HG02870 (cell line): ENCODE data around the gene ADARB2.

ENCODE experiments used
- ATAC-seq: cut with Tn5 transposase; IDR thresholded peaks from one replicate; pipeline ENCODE4 v1.9.1; 2021; ENCODE audit warnings: mild to moderate bottlenecking, moderate library complexity; ENCODE audit not compliant: unreplicated experiment

The ADARB2 gene

GRCh38 chr10:1643908-1644179, 93.5 kb downstream of the ADARB2 start:
- no peak for ATAC-seq

DNA sequence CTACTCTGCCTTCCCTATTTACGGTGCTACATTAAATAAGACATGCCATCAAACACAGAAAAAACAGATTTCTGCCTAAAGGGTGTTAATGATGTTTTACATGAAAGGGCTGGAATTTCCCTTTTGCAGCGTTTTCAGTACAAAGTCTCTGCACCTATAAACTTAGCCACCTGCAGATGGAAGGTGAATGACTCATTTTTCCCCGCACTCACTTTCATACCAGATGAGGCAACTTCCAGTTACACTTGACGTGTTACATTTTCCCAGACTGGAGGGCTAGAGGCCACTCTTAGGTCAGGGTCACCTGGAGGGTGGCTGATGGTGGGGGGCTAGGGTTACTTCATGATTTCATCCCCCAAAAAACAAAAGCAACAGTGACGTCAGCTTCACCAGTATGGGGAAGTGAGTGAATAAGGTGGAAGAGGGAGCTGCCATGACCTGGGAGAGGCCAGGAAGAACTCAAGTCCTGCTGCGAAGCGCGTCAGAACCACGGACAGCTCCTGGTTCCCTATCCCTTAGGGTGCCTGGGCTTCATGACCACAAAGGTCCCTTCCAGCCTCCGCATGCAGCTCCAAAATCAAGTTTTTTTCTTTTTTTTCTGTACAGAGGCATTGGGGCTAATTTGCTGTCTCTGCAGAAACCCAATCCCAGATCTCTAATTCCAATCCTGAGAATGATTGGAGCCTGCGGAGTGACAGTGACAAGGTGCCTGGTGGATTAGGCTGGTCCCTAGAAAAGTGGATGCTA, 94.0 kb downstream of the ADARB2 start:
- peak; percentile 79 for ATAC-seq

- ATAC-seq = no peak
Observed at GRCh38 chr10:1642600-1643160, 94.6 kb downstream of the ADARB2 start.

DNA sequence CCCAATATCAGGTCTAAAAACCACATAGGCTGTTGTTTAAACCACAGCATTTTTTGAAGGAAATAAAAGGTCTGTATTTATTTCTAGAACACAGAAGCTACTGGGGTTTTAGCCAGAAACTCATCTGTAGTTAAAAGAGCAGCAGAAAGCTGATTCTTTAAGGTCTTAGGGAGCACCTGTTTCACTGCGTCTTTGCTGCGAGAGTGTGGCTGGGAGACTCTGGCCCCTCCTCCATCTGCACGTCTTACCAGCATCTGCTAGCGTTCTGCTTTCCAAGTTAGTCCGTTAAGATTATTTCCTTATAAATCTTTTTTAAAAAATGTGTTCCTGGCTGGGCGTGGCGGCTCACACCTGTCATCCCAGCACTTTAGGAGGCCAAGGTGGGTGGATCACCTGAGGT, 95.9 kb downstream of the ADARB2 start:
- ATAC-seq = no peak

DNA sequence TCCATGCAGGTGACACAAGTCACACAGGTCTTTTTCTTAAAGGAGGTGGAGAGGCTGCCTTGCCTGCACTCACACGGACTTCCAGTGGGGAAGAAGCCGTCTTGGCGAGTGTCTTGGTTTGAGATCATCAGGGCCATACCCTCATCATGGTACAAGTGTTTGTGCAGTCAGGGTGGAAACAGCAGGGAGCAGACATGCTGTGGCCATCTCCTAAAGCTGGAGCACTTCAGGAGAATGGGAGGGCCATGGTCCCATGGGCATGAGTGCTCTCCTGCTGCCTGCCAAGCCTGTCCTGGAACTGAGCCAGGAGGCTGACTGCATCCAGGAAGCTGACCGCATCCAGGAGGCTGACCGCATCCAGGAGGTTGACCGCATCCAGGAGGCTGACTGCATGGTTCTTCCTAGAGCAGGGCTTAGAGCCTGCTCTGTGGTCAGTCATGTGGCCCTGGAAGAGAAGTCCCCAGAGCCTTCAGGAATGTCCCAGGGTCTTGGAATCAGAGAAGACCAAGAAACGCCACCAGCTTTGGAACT, 98.4 kb downstream of the ADARB2 start:
- ATAC-seq = no peak

DNA sequence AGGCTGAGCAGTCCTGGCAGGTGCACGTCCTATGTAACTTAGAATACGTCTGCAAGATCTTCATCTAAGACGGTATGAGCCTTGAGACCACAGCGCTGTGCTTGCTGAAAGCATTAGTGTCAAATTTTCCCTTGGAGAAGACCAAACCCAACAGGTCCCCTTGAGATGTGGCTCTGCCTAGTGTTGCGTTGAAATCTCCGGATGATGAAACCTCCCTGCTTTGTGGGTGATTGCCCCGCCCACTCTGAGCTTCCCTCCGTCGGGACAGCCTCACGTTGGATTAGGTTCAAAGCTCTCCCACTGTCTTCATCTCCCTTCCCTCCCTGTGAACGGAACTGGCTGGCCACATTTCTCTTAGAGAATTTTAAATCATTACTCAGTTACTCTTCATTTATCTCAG, 102.0 kb downstream of the ADARB2 start:
- no peak for ATAC-seq

GRCh38 chr10:1634239-1634638, 103.1 kb downstream of the ADARB2 start:
- ATAC-seq = no peak

DNA sequence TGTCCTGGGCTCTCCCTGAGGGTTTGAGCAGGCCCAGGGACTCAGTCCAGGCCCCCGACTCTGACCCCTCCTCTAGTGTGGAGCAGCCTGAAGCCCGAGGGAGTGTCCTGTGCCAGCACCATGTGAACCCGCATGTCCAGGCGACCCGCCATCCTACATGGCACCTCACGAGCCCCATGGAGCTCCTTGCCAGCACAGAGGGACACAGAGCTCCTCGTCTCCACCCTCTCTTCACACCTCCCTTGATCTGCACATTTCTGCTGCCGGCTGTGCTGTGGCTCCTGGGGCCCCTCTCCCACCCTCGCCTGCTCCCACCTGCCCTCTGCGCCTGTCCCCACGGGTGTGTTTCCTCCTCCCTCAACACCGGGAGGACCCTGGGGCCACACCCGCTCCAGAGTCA, 103.5 kb downstream of the ADARB2 start:
- no peak for ATAC-seq

DNA sequence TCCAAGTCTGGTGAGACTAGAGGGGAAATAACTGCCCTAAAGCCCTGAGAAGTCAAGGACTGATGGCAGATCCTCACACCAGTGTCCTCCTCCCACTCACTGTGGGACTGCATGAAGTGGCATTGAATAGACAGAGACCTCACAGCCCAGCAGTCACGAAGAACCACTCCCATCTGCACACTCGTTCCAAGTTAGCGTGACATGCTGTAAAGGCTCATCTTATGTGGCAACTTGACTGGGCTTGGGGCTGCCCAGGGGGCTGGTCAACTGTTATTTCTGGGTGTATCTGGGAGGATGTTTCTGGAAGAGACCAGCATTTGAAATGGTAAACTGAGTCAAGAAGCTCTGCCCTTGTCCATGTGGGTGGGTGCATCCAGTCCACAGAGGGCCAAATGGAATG, 104.7 kb downstream of the ADARB2 start:
- no peak for ATAC-seq

DNA sequence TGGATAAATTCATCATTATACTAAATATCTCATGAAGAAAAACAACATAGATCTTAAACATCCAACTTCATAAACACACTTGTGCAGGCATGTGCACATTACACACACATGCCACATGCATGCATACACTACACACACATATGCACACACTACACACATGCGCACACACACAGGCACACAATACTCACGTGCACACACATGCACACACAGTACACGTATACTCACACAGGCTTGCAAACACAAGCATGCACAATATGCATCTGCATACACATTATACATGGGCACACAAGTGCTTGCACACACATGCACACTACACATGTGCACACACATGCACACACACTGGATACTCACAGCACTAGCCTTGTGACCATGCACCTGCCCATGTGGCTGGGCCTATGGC, 105.2 kb downstream of the ADARB2 start:
- ATAC-seq = no peak

DNA sequence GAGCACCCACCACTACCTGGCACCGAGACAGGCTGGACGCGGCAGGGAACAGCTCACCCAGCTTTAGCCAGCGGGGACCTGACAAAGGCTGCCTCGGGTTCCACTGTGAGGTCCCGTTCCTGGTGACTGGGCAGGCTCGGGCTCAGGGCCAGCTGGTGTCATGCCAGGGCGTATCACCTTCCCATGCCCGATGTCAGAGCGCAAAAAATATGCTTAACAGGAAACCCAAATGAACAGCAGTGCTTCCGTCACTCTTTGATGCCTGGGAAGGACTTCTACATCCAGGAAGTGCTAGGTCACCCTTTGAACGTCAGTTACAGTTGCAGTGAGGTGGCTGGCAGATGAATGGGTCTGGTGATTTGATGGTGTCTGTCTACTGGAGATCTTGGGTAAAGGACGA, 106.0 kb downstream of the ADARB2 start:
- no peak for ATAC-seq

DNA sequence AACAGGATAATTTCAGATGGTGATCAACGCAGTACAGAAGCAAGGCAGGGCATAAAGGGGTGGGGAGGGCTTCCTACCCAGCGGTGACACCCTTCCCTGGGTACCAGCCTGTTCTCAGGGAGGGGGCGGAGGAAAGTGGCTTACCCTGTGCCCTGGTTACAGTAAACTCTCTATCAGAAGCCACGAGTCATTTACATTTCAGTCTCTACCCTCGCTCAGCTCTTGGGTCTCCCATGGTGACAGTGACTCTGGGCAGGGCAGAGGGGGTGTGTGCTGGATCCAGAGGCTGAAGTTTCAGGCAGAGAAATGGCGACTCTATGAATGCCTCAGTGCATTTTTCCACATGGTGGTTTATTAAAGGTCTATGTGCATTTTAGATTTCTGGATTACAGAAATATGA, 107.0 kb downstream of the ADARB2 start:
- ATAC-seq = no peak

GRCh38 chr10:1629326-1630198, 107.8 kb downstream of the ADARB2 start:
- no peak for ATAC-seq

- ATAC-seq = no peak
Observed at GRCh38 chr10:1628757-1629156, 108.6 kb downstream of the ADARB2 start.

GRCh38 chr10:1627945-1628344, 109.4 kb downstream of the ADARB2 start:
- ATAC-seq = no peak

- ATAC-seq = no peak
Observed at GRCh38 chr10:1626835-1627234, 110.5 kb downstream of the ADARB2 start.

- ATAC-seq = no peak
Observed at GRCh38 chr10:1626410-1626809, 110.9 kb downstream of the ADARB2 start.

DNA sequence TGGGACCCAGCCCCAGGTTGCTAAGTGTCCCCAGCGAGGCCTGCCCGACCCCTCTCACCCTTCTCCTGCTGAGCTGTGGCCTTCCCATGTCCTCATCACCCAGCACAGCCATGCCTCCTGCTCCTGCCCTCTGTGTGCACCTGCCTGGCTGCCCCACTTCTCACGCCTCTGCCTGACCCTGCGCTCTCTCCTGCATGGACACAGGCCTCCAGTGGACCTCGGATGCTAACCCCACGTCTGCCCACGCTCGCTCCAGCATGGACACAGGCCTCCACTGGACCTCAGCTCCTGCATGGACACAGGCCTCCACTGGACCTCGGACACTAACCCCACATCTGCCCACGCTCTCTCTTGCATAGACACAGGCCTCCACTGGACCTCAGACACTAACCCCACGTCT, 111.6 kb downstream of the ADARB2 start:
- no peak for ATAC-seq

- ATAC-seq = no peak
Observed at GRCh38 chr10:1625079-1625478, 112.2 kb downstream of the ADARB2 start.

GRCh38 chr10:1624240-1624639, 113.1 kb downstream of the ADARB2 start:
- ATAC-seq = no peak

GRCh38 chr10:1620803-1621202, 116.5 kb downstream of the ADARB2 start:
- ATAC-seq = no peak
